Lower leg skin (tissue), 4 donors: ENCODE data around the gene MVB12B. TPM values are rescaled to one million over a fixed set of nuclear protein-coding genes. Genes with fewer than 3 reads are reported as not detected.

ENCODE experiments used
- DNase-seq, 2 donors: peaks; one replicate each; pipeline ENCODE4 v3.0.0-alpha.2; 2019; ENCODE audit warnings: low spot score in 2 of 2
- H3K4me3 ChIP-seq: fragments of 200-600 bp; sonication (generic); 2 replicates; pipeline ENCODE4 v1.5.1; 2017; ENCODE audit warnings: mild to moderate bottlenecking, low read depth; ENCODE audit not compliant: poor library complexity, severe bottlenecking
- POLR2A ChIP-seq, 2 donors: fragments of 450-650 bp; IDR thresholded peaks; one replicate each; pipeline ENCODE4 v1.6.1; 2016 to 2017; ENCODE audit warnings: antibody characterized with exemption in 2 of 2, mild to moderate bottlenecking in 1 of 2, moderate library complexity in 1 of 2
- WGBS, 2 donors: methylation state at CpG; one replicate each; pipeline ENCODE4 v1.1.5; 2018; 5-methylcytosine and 5-hydroxymethylcytosine counted together
- intact Hi-C: fragments of 100-400 bp; cut with DNase I; formaldehyde crosslinking; loops from one replicate; pipeline ENCODE4 v1.15.0; 2023; ENCODE audit warnings: low total_unique reads
- total RNA-seq, 4 donors: library from RNA; depleted of rRNA; stranded (reverse); fragments of >200 nt; gene quantifications; one replicate each; pipeline ENCODE4 v1.1.0, GENCODE V29; 2016
- TF ChIP-seq, protein P1 (sequence below), 3 donors: fragments of 450-650 bp; IDR thresholded peaks; one replicate each; pipeline ENCODE4 v1.5.1; 2016; ENCODE audit warnings: antibody characterized with exemption in 3 of 3, mild to moderate bottlenecking in 3 of 3, moderate library complexity in 2 of 3

MVB12B gene
- total RNA-seq, 4 donors from 2014 or later = 8.6 to 12.5 (median 10.9) TPM

DNA sequence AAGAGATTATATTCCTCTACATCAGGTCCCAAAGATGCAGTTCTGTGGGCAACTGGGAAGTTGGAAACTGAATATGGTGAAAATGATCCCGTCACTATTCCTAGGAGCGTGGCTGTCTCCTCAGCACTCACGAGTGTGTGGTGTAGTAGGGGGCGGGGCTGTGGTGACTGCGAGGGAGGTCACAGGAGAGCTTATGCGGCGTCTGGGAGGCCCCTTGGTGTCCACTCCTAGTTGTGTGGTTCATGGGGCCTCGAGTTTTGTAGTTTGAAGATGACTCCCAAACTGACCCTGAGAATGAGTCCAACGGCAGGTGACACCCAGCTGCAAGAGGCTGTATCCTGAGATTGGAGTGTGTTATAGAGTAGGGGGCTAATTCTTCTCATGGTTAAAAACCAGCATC, 68.2 kb downstream of the MVB12B start:
- WGBS, 2 donors = 87 to 90% methylated on average over 9 of the region's 9 CpGs
- no peak for DNase-seq
- intact Hi-C loops = loop anchor here (5.0 to 10.0 kb wide), 2 partner anchors 93 to 100 kb away; no protein-coding TSS in a partner anchor
- H3K4me3 ChIP-seq = no peak overlapping the region
- no peak for TF ChIP-seq POLR2A (IDR thresholded peaks at IDR 0.05)
- TF ChIP-seq, protein P1, sequence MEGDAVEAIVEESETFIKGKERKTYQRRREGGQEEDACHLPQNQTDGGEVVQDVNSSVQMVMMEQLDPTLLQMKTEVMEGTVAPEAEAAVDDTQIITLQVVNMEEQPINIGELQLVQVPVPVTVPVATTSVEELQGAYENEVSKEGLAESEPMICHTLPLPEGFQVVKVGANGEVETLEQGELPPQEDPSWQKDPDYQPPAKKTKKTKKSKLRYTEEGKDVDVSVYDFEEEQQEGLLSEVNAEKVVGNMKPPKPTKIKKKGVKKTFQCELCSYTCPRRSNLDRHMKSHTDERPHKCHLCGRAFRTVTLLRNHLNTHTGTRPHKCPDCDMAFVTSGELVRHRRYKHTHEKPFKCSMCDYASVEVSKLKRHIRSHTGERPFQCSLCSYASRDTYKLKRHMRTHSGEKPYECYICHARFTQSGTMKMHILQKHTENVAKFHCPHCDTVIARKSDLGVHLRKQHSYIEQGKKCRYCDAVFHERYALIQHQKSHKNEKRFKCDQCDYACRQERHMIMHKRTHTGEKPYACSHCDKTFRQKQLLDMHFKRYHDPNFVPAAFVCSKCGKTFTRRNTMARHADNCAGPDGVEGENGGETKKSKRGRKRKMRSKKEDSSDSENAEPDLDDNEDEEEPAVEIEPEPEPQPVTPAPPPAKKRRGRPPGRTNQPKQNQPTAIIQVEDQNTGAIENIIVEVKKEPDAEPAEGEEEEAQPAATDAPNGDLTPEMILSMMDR (IDR thresholded peaks at IDR 0.05) = no peak

DNA sequence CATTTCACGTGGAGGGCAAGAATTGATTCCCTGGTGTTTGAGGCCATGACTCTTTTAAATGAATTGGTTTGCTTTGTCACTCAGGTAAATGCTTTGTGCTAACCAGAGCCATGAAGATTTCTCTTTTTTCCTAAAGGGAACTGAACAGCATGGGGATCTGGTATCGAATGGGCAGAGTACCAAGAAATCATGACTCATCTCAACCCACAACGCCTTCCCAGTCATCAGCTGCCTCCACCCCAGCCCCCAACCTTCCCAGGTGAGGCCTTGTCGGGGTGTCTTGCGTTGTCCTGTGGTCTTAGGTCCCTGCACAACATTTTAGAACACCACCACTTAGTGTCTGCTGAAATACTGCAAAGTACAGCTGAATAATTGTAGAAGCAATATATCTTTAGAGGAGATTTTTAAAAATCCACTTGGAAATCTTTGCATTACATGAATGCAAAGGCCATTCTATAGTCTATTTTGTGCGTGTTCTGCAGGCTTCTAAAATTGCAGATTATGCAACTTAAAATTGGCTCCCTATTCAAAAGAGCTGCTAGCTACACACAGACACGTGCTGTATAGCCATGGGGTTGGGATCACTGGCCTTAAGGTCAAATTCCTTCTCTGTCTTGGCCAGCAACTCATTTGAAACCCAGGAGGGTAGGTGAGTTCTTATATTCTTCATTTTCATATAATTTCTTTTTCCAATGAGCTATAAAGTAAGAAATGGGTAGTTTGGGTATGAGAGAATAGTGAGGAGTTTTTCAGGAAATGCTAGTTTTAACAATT, 69.0 kb downstream of the MVB12B start:
- intact Hi-C loops = loop anchor here (5.0 to 10.0 kb wide), 2 partner anchors 93 to 99 kb away; no protein-coding TSS in a partner anchor
- WGBS, 2 donors = 31 to 32% methylated on average over 7 of the region's 7 CpGs
- TF ChIP-seq, protein P1 (IDR thresholded peaks at IDR 0.05) = no peak
- TF ChIP-seq POLR2A (IDR thresholded peaks at IDR 0.05) = no peak
- H3K4me3 ChIP-seq = no peak overlapping the region
- DNase-seq = no peak

DNA sequence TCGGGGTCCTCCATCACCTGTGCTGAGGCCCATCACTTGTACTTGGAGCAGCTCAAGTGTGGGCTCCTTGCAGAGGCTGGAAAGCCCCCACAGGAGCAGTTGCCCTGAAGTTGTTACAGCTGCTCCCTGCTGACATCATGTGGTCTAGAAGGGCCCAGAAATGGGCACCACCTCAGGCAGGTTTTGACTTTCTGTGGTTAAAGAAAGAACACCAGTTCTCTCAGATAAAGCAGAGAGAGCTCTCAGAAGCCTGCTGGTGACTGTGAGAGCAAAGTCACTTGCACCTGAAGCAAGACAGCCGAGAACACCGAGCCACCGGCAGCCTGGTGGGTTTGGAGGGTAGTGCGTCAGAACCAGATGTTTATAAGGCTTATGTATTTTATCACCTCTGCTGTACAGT, 70.4 kb downstream of the MVB12B start:
- WGBS, 2 donors = 91 to 93% methylated on average over 5 of the region's 5 CpGs
- no peak overlapping the region for H3K4me3 ChIP-seq
- no peak for DNase-seq
- no peak for TF ChIP-seq POLR2A (IDR thresholded peaks at IDR 0.05)
- TF ChIP-seq, protein P1 (IDR thresholded peaks at IDR 0.05) = no peak
- intact Hi-C loops = loop anchor here (5.0 to 10.0 kb wide), 2 partner anchors 95 to 98 kb away; no protein-coding TSS in a partner anchor

DNA sequence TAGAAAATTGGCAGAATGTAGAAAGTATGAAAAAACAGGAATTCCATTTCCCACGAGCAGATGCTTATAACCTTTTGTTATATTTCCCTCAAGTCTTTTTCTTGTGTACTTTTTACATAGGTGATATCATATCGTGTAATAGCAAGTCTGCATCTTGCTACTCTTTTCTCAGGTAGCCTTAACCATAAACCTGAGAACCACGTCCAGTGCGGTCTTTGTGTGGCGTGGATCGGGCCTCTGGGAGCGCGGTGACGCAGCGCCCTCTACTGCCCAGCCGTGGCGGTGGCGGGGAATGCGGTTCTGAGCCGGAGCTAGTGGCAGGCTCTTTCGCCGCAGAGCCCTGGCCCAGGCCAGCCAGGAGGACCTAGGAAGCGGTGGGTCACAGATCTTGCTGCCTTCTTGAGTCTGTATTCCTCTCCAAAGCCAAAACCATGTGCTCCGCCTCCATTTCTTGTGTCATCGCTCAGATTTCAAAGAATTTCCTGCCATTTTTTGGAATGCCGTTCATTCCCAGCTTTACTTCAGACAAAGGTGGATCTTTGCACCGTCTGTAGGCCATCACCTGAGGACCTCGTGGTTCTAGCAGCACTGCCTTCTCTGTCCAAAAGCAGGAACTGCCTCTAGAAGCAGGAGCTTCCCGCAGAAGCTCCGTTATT, 71.9 kb downstream of the MVB12B start:
- TF ChIP-seq POLR2A (IDR thresholded peaks at IDR 0.05) = no peak
- TF ChIP-seq, protein P1 (IDR thresholded peaks at IDR 0.05) = peak in 1 of 3 donors; percentile 90
- intact Hi-C loops = loop anchor here (5.0 to 10.0 kb wide), 2 partner anchors 96 kb away; no protein-coding TSS in a partner anchor
- no peak overlapping the region for H3K4me3 ChIP-seq
- 18 to 25% methylated on average over 25 of the region's 25 CpGs for WGBS, 2 donors
- peak; percentile 74 to 98 for DNase-seq

DNA sequence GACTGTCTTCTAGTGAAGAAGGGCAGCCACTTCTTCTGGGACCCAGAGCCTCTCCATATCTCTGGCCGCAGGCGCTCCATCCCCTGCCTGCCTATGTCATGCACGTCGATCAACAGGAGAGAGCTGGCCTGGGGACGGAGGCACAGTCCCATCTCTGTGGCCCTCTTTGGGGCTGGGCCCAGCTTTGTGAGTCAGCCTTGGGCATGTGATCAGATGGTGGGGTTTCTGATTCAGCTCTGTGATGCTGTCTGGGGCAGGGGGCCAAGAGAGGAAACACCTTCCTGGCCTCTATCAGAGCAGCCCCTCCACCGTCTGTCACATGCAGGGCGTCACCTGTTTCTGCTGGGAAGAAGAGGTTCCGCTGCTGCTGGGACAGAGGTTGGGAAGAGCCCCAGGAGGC, 72.6 kb downstream of the MVB12B start:
- DNase-seq = no peak
- no peak overlapping the region for H3K4me3 ChIP-seq
- TF ChIP-seq POLR2A (IDR thresholded peaks at IDR 0.05) = no peak
- TF ChIP-seq, protein P1 (IDR thresholded peaks at IDR 0.05) = no peak
- intact Hi-C loops = loop anchor here (5.0 to 10.0 kb wide), 2 partner anchors 96 to 97 kb away; no protein-coding TSS in a partner anchor
- 77 to 92% methylated on average over 6 to 8 of the region's 8 CpGs for WGBS, 2 donors
